HL-60/S4 treated with retinoic acid at 250 ng/mL for 4 days and 3 days (cell line): ENCODE results near the gene SNAP29.
"Not testable (repeated sequence)": the region's sequence is repeated elsewhere in the genome, so short reads cannot be mapped to it uniquely, and the experiment has no call there.

Experiments
- in situ Hi-C: fragments of 300-500 bp; cut with MboI; formaldehyde crosslinking; loops from 2 replicates; pipeline ENCODE4 v1.7.0; 2022; ENCODE audit warnings: low sequenced_read_pairs

The SNAP29 gene

DNA sequence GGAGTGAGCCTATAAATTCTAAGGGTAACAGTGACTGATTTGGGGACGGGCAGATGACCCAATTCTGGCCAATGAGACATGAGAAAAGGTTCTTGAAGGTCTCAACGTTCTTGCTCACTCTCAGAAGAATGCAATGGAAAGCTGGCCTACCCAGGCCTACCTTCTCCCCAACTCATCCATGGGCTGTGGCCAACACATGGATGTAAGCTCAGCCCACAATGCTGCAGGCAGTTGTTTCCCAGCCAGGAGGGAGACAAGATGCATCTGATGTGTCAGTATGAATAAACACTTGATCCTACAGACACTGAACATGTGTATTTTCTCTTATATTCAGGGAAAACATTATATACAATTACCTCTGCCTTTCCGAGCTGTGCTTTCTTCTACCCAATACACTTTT lies 24.6 kb upstream of the SNAP29 start:
- in situ Hi-C loops, result no loop called here

DNA sequence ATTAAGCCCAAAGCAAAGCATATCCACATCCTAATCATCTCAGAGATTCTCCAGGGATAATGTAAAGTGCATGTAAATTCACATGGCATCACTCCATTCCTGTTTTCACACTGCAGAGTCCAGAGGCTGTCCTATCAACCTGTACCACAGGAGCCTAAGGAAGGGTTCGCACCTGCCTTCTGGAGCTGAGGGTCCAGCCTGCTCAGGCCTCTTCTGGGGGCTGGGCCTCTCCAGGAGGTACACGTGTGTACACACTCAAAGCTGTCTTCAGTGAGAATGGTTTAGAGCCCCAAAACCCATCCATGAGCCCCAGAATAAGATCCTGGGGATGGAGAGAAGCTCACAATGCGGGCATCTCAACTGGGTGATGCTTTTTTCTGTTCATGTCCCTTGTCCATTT lies 24.1 kb upstream of the SNAP29 start:
- in situ Hi-C loops, result no loop called here

DNA sequence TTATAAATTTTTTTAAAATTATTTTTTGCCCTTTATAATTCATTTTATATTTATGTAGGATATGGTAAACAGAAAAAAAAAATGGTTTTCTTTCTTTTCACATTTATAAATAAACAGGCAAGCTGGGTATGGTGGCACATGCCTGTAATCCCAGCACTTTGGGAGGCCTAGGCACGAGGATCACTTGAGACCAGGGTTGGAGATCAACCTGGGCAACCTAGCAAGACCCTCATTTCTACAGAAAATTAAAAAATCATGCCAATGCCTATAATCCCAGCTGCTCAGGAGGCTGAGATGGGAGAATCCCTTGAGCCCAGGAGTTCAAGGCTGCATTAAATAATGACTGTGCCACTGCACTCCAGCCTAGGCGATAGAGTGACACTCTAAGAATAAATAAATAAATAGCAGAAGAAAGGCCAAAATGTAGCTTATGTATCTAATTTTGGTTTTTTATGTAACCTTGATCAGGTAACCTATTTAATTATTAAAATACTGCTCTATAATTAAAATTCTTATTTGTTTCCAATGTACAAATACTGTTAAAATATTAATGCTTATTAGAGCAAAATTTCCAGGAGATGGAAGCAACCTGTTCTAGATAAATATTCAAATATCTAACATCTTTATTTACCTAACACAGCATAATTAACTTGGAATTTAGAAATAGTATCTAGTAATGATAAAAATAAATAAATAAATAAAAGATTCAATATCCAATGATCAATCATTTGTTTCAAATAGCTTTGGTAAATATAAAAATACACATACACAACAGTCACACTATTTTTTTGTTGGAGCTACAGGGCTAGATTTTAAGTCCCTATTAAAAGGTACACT lies 21.6 kb upstream of the SNAP29 start:
- in situ Hi-C loops, result no loop called here

DNA sequence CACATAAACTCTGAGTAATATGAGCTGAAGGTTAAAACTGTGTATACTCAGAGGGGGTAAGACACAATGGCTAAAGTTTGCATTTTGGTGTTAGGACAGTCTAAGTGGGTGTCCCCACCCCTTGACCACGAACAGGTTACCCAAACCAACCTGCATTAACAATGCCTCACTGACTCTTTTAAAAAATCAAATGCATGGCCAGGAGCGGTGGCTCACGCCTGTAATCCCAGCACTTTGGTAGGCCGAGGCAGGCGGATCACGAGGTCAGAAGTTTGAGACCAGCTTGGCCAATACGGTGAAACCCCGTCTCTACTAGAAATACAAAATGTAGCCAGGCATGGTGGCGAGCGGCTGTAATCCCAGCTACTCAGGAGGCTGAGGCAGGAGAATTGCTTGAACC lies 19.5 kb upstream of the SNAP29 start:
- in situ Hi-C loops, result not testable (repeated sequence)

DNA sequence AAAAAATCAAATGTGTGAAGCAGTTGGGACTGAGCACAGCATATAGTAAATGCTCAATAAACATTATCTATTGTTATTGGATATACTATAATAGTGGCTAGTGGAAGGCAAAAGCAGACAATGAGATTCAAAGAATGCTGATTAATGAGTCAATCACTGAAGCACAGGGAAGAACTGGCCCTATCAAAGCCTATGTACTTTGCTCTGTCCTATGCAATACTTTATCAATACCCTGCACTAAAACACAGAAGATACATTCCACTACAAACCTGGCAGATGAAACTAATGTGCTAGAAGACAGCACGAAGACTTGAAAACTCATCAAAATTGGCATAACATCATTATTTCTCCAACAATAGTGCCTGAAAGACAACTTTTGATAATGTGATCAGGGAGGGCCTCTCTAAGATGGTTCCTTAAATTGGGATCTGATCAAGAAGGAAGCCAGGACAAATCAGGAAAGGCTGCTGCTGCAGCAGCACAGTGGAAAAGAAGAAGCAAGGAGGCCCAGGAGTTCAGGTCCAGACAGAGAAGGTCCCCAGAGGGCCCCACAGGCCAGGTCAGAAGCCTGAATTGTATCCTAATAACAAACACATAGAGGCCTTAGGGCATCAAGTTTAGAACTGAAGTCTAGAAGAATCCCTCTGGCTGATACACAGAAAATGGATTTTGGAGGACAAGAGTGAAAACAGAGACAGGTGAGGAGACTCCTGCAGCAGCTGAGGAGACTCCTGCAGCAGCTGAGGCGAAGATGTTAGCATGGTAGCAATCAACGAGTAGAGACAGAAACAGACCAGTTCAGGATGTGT lies 18.8 kb upstream of the SNAP29 start:
- in situ Hi-C loops, result no loop called here

DNA sequence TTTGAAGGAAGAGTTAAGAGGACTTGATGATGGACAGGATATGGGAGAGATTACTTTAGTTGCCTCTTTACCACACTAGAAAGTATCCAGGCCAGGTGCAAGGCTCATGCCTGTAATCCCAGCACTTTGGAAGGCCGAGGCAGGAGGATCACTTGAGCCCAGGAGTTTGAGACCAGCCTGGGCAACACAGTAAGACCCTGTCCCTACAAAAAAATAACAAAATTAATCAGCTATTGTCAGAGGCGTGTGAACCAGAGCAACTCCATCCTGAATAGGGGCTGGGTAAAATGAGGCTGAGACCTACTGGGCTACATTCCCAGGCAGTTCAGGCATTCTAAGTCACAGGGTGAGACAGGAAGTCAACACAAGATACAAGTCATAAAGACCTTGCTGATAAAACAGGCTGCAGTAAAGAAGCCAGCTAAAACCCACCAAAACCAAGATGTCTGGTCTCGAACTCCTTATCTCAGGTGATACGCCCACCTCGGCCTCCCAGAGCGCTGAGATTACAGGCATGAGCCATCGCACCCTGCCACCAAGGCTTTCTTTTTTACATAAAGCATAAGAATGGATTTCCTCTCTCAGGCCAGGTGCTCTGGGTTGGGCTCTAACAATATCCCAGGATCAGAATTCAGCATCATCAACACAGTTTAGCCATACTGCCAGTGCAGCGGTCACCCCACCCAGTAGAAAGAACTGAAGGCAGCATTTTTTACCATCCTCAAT lies 18.0 kb upstream of the SNAP29 start:
- in situ Hi-C loops, result no loop called here

DNA sequence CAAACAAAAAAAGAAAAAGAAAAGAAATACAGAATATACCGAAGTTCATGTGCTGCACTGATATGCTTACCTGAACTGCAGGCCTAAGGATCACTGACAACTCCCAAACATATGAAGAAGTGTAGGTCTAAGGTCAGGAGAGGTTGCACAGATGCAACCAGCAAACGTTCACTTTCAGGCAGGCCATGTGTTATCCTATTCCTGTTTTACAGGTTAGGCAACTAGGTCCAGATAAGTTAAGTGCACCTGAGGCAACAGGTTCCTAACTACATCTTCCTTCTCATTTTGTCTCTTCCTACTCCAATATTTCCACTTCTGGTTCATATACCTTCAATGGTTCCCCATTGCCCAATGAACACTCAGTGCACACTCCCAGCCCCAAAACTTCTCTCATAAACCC lies 15.3 kb upstream of the SNAP29 start:
- in situ Hi-C loops, result no loop called here

DNA sequence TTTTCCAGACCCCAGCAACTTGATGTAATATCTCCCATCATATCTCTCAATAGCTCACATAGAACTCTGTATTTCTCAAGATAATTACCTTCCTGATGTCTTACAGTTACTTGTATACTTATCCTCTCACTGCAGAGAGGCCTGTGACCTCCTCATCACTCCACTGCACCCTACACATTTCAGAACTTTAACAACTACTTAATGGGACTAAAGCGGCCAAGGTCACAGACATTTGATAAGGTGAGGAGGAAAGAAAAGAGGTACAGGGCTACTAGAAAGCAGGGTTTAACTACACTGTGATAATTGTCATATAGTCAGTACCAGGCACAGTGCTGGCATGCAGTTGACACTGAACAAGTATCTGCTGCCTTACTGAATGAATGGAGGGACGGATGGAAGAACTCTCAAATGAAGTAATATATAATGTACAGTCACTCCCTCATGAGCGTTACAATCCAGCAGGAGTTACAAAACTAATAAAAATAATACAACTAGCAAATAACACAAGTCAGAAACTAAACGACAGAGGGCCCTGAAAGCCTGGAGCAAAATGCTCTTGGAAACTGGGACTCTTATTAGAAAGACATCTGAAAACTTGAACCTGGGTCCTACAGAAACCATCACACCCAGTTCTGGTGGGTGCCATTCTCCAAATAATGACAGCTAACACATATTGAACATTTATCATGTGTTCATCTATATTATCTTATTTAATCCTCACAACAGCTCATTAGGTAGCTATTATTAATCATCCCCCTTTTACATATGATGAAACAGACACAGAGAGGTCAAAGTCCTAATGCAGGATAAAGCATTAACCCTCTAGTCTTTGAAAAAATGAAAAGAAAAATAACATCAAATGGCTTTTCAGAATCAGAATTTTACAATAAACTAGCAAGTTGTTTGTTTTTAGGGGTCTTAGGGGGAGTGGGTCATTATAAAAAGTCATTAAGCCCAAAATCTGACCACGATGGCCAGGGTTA lies 14.5 kb upstream of the SNAP29 start:
- in situ Hi-C loops, result no loop called here

DNA sequence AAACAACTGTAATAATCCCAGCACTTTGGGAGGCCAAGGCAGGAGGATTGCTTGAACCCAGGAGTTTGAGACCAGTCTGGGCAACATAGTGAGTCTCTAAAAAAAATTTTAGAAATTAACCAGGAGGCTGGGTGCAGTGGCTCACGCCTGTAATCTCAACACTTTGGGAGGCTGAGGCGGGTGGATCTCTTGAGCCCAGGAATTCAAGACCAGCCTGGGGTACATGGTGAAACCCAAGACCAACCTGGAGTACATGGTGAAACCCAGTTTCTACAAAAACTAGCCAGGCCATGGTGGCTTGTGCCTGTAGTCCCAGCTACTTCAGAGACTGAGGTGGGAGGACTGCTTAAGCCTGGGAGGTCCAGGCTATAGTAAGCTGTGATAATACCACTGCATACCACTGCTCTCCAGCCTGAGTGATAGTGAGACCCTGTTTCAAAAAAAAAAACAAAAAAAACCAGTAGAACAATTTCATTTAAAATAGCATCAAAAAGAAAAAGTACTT lies 11.4 kb upstream of the SNAP29 start:
- in situ Hi-C loops, result no loop called here

DNA sequence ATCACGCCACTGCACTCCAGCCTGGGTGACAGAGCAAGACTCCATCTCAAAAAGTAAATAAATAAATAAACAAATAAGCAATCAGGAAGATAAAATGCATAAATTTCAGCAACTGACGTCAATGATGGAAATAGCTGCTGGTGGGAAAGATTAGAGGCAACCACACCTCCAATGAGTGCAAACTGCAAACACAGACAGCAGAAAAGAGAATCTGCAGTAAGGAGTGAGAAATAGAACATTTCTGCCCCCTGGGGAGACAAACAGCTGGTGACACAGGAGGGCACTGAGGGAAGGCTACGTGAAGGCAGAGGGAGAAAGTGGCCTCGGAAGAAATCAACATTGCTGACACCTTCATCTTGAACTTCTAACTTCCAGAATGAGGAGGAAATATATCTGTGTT lies 6.7 kb upstream of the SNAP29 start:
- in situ Hi-C loops, result no loop called here

DNA sequence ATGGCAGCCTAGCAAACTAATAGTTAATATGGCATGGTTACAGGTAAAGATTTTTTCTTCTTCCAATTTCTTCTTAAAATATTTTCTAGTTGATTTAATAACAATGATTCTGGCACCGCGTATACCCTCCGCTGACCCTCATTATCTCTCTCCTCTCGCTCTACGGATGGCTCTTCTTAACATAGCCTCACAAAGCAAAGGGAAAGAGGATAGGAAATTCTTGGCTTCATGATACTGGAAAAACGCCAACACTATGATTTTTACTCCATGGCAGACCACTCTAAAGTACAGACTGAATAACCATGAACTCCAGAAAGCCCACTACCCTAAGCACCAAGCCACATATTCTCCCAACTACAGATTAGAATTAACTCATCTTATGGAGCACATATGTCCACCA lies 6.3 kb upstream of the SNAP29 start:
- in situ Hi-C loops, result no loop called here

DNA sequence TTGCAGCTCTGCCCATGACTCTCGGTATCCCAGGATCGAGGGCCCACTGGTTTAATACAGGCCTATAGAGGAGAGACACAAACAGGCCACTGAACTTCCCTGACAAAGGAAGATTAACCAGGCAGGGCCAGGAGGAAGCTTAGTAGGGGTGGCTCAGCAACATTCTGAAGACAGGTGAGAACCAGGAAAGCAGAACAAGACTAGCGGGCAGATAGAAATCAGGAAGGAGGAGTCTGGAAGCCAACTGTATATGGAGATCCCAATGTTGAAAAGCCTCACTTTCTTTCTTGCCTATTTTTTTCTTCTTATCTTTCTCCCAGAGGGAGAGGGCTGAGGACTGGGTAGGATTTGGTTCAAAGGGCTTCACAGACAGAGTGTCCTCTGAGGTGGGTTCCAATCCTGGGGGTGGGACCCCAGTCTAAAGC lies 5.6 kb upstream of the SNAP29 start:
- in situ Hi-C loops, result no loop called here

DNA sequence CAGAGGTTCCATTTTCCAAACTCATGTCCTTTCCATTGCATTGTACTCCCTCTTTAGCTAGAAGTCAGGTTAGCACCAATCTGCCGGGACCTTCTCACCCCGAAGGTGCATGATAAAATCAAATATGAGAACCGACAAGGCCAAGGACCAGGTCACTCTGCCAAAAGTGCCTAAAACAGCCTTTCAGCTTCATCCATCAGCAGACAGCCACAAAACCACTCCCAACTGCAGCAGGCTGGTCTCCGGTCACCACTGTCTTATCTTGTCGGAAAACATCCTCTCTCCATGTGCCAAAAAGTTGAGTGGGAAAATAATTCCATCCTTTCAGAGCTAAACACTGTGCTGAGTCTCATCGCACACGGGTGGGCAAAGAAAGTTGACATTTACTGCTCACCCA lies 1.6 kb upstream of the SNAP29 start:
- in situ Hi-C loops, result no loop called here

DNA sequence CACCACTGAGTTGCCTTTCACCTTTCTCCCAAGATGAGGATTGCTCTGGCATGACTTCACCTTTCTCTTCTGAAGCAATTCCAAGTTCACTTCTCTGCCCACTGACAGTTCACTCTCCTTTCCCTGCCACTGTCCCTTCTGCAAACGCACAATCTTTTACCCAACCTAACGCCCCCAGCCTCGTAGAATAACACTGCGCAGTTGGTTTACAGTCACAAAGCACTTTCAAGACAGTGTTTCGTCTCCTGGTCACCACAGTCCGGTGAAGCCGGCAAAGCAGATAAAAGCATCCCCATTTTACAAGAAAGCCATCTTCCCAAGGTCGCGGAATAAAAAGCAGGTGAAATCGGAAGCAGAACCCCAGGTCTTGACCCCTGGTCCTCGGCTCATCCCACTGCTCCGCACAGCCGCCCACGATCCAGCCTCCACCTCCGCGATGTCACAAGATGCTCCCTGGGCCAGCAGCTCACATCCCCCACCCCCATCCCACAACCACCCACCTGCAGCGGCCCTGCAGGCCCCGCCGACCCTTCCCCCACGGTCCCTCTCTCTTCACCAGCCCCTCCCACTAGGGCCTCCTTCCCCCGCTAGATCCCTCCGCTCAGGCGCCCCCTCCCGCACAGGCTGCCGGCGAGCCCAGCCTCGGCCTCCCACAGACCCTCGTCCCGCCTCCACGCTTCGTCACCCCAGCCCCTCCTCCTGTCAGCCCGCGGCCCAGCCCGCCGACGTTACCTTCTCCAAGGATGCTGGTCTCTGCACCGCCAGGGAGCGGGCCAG lies 781 bp upstream of the SNAP29 start:
- in situ Hi-C loops, result no loop called here

DNA sequence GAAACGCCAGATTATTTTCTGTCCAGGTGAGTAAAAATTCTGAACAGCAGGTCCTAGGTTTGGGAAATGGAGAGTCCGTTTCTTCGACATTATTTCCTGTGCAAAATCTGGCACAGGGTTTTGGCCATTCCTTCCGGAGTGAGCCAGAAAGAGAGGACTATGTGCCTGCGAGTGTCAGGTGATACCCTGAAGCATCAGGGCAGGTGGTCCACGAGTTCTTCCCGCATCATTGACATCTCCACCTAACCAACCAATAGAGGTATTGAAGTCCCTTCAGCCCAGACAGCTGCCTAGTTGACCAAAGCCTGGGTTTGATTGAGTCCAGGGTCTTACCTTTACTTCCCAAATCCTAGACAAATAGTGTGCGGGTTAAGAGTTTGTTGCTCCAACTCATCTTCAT lies 808 bp downstream of the SNAP29 start:
- in situ Hi-C loops, result no loop called here

DNA sequence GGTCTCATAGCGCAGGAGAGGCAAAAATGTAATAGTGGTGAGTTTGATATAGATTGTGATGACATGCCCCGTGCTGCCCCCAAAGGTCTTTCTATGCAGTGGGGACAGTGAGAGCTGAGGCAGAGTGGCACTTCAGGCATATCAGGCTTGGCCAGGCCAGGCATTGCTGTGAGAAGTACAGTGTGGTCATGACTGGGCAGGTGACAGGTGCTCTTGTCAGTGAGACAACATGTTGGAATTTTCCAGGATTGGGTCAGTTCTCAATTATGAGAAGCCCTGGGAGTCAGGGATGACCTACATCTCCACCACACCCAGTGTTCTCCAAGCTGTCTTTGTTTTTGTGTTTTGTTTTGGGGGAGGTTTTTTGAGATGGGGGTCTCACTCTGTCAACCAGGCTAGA lies 3.7 kb downstream of the SNAP29 start:
- in situ Hi-C loops, result no loop called here

DNA sequence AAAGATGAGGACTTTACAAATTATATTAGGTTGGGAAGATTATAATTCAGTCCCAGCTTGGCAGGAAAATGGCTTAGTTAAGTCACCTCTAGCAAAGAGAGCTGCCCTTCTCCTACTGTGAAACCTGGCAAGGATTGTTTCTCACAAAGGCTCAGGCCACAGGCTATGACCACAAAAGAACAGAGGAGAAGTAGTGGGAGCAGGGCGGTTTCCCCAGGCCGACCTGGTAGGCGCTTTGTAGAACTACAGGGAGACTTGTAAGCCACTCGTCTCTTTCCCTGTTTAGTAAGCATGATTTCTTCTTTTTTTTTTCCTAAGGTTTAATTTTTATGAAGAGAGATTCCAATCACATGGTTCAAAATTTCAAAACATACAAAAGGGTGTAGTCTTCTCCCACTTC lies 4.6 kb downstream of the SNAP29 start:
- in situ Hi-C loops, result no loop called here

DNA sequence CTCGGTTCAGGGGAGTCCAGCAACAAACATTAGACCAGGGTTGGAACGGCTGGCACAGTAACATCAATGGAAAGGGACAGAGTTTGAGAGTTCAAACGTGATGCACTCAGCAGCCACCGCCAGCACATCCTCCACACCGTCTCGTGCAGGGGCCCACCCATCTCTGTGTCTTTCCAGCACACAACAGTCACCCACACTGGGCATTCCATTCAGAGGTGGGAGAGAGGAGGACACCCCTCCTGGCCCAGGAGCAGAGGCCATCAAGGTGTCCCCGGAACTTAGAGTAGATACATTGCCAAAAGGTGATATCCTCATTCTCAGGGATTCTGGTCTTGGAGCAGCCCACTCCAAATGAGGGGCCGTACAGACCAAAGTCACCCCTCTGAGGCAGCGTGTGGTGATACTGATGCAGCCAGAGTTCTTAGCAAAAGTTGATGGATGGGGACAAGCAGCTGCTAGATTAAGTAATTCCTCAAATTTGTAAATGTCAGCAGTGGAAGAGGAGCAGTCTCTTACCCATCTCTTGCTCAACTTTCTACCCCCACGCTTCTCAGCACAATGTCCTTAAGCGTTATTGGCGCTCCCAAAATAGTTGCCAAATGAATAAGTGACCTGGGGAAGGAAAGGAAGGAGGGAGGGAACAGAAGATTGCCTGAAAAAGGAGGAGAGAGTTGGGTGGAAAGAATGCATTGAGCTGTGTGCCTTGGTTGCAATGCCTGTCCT lies 5.5 kb downstream of the SNAP29 start:
- in situ Hi-C loops, result no loop called here

DNA sequence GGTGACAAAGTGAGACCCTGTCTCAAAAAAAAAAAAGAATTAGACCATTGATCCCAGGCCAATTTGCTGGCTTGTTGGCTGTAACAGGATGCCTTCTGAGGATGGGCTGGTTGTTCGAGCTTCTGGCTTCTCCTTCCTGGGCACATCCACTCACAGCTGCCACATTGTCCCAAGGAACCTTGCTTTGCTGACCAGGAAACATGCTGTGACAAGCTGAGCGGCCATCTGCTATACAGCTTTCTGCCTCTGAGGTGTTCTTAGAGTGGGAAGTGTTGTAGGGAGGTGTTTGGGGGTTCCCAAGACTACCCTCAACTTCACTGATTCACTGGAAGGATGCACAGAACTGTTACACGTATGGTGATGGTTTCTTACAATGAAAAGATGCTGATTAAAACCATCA lies 6.5 kb downstream of the SNAP29 start:
- in situ Hi-C loops, result no loop called here
